Body of pancreas (tissue), 4 donors: ENCODE data around the gene SGCD.

Source experiments
- POLR2A ChIP-seq, 3 donors: fragments of 450-650 bp; IDR thresholded peaks; one replicate each; pipeline ENCODE4 v1.6.1; 2016; ENCODE audit warnings: antibody characterized with exemption in 3 of 3, mild to moderate bottlenecking in 2 of 3
- TF ChIP-seq, protein P1 (sequence below), 7 experiments: fragments of 450-650 bp in 4 of 7; fragments of 200-600 bp in 3 of 7; sonication (generic) in 3 of 7; IDR thresholded peaks; one replicate each; pipeline ENCODE4 v1.5.1; 2016 to 2019; ENCODE audit warnings: antibody characterized with exemption in 7 of 7

DNA sequence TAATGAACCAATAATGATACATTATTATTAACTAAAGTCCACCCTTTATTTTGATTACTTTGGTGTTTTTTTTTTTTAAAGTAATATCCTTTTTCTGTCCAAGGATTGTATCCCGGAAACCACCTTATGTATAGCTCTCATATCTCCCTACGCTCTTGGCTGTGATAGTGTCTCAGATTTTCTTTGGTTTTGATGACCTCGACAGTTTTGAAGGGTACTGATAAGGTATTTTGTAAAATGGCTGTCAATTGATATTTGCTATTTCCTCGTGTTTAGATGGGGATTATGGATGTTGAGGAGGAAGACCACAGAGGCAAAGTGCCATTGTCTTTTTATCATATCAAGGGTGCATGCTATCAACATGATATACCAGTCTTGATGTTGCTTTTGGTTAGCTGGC lies 259.0 kb downstream of the SGCD start:
- TF ChIP-seq POLR2A (IDR thresholded peaks at IDR 0.05), result no peak
- TF ChIP-seq, protein P1, sequence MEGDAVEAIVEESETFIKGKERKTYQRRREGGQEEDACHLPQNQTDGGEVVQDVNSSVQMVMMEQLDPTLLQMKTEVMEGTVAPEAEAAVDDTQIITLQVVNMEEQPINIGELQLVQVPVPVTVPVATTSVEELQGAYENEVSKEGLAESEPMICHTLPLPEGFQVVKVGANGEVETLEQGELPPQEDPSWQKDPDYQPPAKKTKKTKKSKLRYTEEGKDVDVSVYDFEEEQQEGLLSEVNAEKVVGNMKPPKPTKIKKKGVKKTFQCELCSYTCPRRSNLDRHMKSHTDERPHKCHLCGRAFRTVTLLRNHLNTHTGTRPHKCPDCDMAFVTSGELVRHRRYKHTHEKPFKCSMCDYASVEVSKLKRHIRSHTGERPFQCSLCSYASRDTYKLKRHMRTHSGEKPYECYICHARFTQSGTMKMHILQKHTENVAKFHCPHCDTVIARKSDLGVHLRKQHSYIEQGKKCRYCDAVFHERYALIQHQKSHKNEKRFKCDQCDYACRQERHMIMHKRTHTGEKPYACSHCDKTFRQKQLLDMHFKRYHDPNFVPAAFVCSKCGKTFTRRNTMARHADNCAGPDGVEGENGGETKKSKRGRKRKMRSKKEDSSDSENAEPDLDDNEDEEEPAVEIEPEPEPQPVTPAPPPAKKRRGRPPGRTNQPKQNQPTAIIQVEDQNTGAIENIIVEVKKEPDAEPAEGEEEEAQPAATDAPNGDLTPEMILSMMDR (IDR thresholded peaks at IDR 0.05), result no peak
